Measurements from ENCODE around the gene PLXDC1.

Gene PLXDC1

DNA sequence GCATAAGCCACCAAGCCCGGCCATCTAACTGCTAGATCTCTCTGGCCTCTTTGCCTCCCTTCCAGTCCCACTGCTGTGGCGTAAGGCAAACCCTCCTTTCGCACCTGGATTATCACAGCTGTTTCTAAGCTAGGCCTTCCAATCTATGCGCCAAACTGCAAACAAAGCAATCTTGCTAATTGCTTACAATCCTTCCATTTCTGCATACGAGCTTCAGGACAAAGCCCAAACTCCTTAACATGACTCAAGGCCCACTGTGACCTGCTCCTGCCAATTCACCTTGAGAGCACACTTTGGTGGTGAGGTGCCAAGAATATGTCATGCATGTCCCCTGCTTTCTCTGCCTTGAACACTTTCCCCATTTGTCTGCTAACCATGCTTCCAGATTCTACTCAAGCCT lies 20.5 kb upstream of the PLXDC1 start:
- TF ChIP-seq TCF12 (IDR thresholded peaks at IDR 0.05; ENCODE audit: low read depth) (no peak), FOXM1 (IDR thresholded peaks at IDR 0.05; ENCODE audit: borderline replicate concordance, low read depth) (no peak), EP300 (IDR thresholded peaks at IDR 0.05; ENCODE audit: borderline replicate concordance) (no peak), EGR1 (IDR thresholded peaks at IDR 0.05) (no peak), ZBTB7A (IDR thresholded peaks at IDR 0.05; ENCODE audit: low read depth) (no peak), RAD21 (IDR thresholded peaks at IDR 0.05; ENCODE audit: low read depth) (no peak), NFIC (IDR thresholded peaks at IDR 0.05) (no peak), TEAD4 (IDR thresholded peaks at IDR 0.05) (no peak), CREB1 (IDR thresholded peaks at IDR 0.05; ENCODE audit: low read depth) (no peak), YY1 (IDR thresholded peaks at IDR 0.05; ENCODE audit: low read depth) (no peak), CEBPB (IDR thresholded peaks at IDR 0.05) (no peak), TAF1 (IDR thresholded peaks at IDR 0.05; ENCODE audit: low read depth) (no peak)
- TF ChIP-seq, protein P1, sequence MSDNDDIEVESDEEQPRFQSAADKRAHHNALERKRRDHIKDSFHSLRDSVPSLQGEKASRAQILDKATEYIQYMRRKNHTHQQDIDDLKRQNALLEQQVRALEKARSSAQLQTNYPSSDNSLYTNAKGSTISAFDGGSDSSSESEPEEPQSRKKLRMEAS (IDR thresholded peaks at IDR 0.05), result no peak
- TF ChIP-seq, protein P2, sequence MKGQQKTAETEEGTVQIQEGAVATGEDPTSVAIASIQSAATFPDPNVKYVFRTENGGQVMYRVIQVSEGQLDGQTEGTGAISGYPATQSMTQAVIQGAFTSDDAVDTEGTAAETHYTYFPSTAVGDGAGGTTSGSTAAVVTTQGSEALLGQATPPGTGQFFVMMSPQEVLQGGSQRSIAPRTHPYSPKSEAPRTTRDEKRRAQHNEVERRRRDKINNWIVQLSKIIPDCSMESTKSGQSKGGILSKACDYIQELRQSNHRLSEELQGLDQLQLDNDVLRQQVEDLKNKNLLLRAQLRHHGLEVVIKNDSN (IDR thresholded peaks at IDR 0.05), result no peak
- TF ChIP-seq, protein P3, sequence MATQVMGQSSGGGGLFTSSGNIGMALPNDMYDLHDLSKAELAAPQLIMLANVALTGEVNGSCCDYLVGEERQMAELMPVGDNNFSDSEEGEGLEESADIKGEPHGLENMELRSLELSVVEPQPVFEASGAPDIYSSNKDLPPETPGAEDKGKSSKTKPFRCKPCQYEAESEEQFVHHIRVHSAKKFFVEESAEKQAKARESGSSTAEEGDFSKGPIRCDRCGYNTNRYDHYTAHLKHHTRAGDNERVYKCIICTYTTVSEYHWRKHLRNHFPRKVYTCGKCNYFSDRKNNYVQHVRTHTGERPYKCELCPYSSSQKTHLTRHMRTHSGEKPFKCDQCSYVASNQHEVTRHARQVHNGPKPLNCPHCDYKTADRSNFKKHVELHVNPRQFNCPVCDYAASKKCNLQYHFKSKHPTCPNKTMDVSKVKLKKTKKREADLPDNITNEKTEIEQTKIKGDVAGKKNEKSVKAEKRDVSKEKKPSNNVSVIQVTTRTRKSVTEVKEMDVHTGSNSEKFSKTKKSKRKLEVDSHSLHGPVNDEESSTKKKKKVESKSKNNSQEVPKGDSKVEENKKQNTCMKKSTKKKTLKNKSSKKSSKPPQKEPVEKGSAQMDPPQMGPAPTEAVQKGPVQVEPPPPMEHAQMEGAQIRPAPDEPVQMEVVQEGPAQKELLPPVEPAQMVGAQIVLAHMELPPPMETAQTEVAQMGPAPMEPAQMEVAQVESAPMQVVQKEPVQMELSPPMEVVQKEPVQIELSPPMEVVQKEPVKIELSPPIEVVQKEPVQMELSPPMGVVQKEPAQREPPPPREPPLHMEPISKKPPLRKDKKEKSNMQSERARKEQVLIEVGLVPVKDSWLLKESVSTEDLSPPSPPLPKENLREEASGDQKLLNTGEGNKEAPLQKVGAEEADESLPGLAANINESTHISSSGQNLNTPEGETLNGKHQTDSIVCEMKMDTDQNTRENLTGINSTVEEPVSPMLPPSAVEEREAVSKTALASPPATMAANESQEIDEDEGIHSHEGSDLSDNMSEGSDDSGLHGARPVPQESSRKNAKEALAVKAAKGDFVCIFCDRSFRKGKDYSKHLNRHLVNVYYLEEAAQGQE (IDR thresholded peaks at IDR 0.05; ENCODE audit: low read depth), result no peak

DNA sequence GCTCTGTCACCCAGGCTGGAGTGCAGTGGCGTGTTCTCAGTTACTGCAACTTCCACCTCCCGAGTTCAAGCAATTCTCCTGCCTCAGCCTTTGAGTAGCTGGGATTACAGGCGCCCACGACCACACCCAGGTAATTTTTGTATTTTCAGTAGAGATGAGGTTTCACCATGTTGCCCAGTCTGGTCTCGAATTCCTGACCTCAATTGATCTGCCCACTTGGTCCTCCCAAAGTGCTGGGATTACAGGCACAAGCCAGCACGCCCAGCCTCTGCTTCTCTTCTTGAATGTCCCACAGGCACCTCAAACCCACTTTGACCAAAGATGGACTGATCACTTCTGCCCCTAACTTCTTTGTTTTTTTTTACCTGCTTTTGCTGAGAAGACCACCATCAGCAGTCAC lies 19.1 kb upstream of the PLXDC1 start:
- TF ChIP-seq EP300 (IDR thresholded peaks at IDR 0.05; ENCODE audit: borderline replicate concordance) (no peak), NFIC (IDR thresholded peaks at IDR 0.05) (no peak), TAF1 (IDR thresholded peaks at IDR 0.05; ENCODE audit: low read depth) (no peak), RAD21 (IDR thresholded peaks at IDR 0.05; ENCODE audit: low read depth) (no peak)
- TF ChIP-seq, protein P2 (IDR thresholded peaks at IDR 0.05), result no peak
- TF ChIP-seq, protein P1 (IDR thresholded peaks at IDR 0.05), result no peak
- TF ChIP-seq, protein P3 (IDR thresholded peaks at IDR 0.05; ENCODE audit: low read depth), result no peak

DNA sequence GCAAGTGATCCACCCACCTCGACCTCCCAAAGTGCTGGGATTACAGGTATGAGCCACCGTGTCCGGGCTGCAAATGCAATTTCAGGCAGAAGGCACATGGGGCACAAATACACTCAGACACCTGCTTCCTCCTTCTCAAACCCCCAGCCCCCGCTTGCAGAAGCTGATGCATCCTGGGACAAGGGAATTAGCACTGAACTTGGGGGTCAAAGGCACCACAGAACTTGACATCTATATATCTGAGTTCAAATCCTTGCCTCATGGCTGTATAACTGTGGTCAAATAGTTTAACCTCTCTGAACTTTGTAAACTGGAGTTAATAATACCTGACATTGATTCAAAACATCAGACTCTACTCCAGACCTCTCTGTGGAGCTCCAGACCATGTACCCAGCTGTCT lies 18.7 kb upstream of the PLXDC1 start:
- TF ChIP-seq FOXM1 (IDR thresholded peaks at IDR 0.05; ENCODE audit: borderline replicate concordance, low read depth), result no peak
- TF ChIP-seq, protein P1 (IDR thresholded peaks at IDR 0.05), result no peak
- no peak for TF ChIP-seq TCF12 (IDR thresholded peaks at IDR 0.05; ENCODE audit: low read depth)
- no peak for TF ChIP-seq TEAD4 (IDR thresholded peaks at IDR 0.05)
- TF ChIP-seq NFIC (IDR thresholded peaks at IDR 0.05), result no peak
- TF ChIP-seq TAF1 (IDR thresholded peaks at IDR 0.05; ENCODE audit: low read depth), result no peak

DNA sequence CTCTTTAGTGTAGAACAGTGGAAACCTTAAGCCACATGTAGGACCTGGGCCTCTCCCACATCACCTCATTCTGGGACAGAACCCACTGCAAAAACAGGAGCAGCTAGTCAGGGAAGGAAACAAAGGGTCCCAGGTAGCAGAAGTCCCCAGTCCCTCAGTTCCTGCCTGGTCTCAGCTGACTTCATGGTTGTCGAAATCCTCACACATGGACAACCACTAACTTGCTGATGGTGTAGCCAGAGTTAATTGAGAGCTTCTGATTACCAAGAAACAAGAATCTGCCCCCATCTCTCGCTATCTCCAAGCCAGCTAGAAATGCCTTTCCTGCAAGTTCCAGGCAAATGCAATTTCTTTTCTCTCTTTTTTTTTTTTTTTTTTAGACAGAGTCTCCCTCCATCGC lies 18.1 kb upstream of the PLXDC1 start:
- TF ChIP-seq, protein P2 (IDR thresholded peaks at IDR 0.05), result no peak
- TF ChIP-seq CREB1 (IDR thresholded peaks at IDR 0.05; ENCODE audit: low read depth) (no peak), EGR1 (IDR thresholded peaks at IDR 0.05) (no peak), TCF12 (IDR thresholded peaks at IDR 0.05; ENCODE audit: low read depth) (no peak)

DNA sequence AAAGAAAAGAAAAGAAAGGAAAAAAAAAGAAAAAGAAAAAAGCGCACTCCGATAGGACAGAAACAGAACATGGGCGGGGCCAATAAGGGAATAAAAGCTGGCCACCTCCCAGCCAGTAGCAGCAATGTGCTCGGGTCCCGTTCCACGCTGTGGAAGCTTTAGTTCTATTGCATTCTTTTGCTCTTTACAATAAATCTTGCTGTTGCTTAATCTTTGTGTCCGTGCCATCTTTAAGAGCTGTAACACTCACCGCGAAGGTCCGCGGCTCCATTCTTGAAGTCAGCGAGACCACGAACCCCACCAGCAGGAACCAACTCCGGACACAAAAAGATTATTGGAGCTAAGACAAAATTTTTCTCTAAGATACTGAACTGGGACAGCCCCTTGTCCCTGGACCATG lies 17.7 kb upstream of the PLXDC1 start:
- no peak for TF ChIP-seq FOXM1 (IDR thresholded peaks at IDR 0.05; ENCODE audit: borderline replicate concordance, low read depth)
- TF ChIP-seq NFIC (IDR thresholded peaks at IDR 0.05), result no peak
- no peak for TF ChIP-seq RAD21 (IDR thresholded peaks at IDR 0.05; ENCODE audit: low read depth)

DNA sequence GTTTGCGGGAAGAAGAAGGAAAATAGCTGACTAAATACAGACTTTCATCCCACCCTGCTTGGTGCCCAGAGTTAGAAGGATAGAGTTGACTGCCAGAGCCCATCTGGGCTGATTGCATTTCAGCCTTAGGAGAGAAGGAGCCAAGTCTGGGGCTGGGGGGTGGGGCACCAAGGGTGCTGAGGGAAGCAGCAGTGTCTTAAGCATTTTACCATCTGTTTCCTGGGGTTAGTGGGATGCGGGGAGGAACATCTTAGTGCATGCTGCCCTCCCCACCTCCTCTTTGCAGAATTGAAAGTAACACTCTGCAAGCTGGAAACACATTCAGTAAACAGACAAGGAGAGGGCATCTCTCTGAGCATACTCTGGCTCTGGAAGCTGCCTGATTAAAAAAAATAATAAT lies 16.0 kb upstream of the PLXDC1 start:
- no peak for TF ChIP-seq YY1 (IDR thresholded peaks at IDR 0.05; ENCODE audit: low read depth)
- no peak for TF ChIP-seq TAF1 (IDR thresholded peaks at IDR 0.05; ENCODE audit: low read depth)
- no peak for TF ChIP-seq CREB1 (IDR thresholded peaks at IDR 0.05; ENCODE audit: low read depth)
- TF ChIP-seq NFIC (IDR thresholded peaks at IDR 0.05), result no peak
- TF ChIP-seq ZBTB7A (IDR thresholded peaks at IDR 0.05; ENCODE audit: low read depth), result no peak
- no peak for TF ChIP-seq FOXM1 (IDR thresholded peaks at IDR 0.05; ENCODE audit: borderline replicate concordance, low read depth)
- no peak for TF ChIP-seq TEAD4 (IDR thresholded peaks at IDR 0.05)
- TF ChIP-seq, protein P2 (IDR thresholded peaks at IDR 0.05), result no peak
- no peak for TF ChIP-seq RAD21 (IDR thresholded peaks at IDR 0.05; ENCODE audit: low read depth)
- TF ChIP-seq, protein P3 (IDR thresholded peaks at IDR 0.05; ENCODE audit: low read depth), result no peak
- no peak for TF ChIP-seq TCF12 (IDR thresholded peaks at IDR 0.05; ENCODE audit: low read depth)
- no peak for TF ChIP-seq EP300 (IDR thresholded peaks at IDR 0.05; ENCODE audit: borderline replicate concordance)
- TF ChIP-seq, protein P1 (IDR thresholded peaks at IDR 0.05), result no peak
- no peak for TF ChIP-seq EGR1 (IDR thresholded peaks at IDR 0.05)
